ENCODE data around the gene PARP11.

GRCh38 chr12:3770891-3771290, 102.3 kb downstream of the PARP11 start:
- TF ChIP-seq CTCF (conservative IDR thresholded peaks at IDR 0.05) (no peak), EZH2 (IDR thresholded peaks at IDR 0.05; ENCODE audit: low read depth) (no peak)
